GM19238 (cell line): Measurements from ENCODE around the gene SMIM10L2A.
A peak's percentile ranks its signal among the peaks of the same experiment; 100 is the strongest.
"Not testable (repeated sequence)": the region's sequence is repeated elsewhere in the genome, so short reads cannot be mapped to it uniquely, and the experiment has no call there.

ENCODE experiments used
- DNase-seq: peaks from one replicate; pipeline ENCODE4 v3.0.0; 2011; ENCODE audit warnings: low spot score; ENCODE audit not compliant: insufficient read length

The SMIM10L2A gene

DNA sequence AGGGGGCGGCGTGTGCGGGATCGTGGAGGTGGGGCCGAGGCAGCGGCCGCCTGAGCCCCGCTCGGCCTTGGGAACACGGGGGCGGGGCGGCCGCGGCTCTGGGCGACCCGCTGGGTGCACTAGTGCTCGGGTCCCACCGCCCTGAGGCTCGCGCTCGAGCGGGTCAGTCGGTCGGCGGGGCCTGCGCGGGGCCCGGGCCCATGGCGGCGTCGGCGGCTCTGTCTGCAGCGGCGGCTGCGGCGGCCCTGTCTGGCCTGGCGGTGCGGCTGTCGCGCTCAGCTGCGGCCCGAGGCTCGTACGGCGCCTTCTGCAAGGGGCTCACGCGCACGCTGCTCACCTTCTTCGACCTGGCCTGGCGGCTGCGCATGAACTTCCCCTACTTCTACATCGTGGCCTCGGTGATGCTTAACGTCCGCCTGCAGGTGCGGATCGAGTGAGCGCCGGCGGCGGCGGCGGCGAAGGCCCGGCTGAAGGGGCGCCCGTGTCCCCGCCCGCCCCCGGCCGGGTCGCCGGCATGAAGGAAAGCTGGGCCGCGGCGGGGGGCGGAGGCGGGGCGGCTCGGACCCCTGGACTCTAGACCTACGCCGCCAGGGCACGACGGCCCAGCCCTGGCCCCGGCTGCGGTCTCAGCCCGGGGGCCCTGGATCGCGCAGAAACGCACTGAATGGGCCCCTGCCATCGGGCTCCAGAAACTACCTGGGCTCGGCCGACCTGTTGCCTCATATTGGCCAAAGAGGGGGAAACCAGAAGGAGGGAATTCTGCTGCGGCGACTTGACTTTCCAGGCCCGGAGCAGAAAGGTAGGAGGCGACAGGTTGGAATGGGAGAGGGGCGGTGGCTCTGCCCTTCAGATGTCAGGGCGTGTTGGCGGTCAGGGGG lies at the start of gene SMIM10L2A:
TSS of gene SMIM10L2A (plus strand) at position 13 of the 878 bp plus-strand sequence. CDS start at position 201, 188 bp downstream.
- DNase-seq = no peak

DNA sequence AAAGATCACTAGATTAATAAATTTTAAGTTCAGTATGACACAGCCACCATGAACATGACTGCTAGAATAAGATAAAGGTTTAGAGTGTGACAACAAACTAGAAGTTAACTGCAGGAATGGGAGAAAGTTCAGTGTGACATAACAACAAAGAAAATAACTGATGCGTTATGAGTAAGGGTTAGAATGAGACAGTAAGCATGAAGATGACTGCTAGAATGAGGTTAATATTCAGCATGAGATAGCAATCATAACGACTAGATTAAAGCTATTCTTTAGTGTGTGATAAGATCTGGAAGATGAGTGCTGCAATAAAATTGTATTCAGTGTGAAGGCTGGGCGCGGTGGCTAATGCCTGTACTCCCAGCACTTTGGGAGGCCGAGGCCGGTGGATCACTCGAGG lies 48.4 kb upstream of the SMIM10L2A start:
- no peak for DNase-seq

DNA sequence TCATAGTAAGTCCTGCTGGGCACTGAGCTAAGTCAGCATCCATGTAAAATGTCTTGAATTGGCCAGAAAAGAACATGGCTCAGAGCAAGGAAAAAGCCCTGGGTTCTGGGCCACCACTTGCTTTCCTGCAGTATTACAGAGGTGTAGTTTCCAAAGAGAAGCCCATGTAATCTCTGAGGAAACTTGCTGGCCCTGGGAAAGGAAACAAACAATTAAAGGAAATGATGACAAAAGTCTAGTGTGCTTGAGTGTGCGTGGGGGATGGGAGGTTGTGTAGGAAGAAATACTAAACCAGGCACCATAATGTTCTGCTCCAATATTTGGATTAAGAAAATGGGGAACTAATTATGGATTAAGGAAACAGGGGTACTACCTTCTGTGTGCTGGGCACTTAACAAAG lies 39.5 kb upstream of the SMIM10L2A start:
- DNase-seq = no peak

DNA sequence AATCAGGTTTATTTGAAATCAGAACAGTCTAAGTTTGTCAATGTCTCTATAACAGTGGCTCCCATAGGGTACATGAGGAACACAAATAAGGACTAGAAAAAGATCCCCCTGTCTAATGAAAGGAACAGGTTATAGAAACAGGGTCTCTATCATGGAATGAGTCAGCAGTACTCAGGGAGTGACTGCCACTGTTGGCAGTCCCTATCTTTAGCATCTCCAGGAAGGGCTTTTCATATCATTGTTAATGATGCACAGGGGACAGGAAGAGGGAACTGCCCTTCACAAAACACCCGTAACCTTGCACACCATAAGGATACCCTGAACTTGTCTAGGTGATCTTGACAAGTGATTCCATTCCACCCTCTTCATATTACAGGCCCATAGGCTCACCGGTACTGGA lies 38.5 kb upstream of the SMIM10L2A start:
- DNase-seq = no peak

DNA sequence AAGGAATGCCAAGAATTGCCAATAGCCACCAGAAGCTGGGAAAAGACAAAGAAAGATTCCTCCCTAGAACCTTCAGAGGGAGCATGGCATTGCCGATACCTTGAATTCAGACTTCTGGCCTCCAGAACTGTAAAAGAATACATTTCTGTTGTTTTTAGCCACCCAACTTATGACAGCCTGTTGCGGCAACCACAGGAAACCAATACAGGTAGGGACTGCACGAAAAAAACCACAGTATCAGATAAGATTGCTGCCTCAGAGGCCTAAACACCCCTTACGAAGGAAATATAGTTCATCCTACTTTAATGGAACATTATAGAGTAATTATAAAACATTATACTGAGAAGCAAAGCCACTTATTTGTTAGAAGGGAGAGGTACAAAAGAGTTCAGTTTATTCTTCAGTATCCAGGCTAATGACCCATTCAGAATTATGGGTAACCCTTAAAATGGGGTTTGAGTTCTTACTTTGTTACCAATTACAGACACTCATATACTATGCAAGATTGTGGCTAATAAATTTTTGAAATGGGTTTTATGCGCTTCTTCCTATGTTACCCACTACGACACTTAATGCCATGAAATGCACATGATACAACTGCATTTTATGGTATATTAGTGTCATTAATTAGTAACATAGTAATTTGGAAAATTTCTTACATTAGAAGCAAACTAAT lies 37.4 kb upstream of the SMIM10L2A start:
- no peak for DNase-seq

DNA sequence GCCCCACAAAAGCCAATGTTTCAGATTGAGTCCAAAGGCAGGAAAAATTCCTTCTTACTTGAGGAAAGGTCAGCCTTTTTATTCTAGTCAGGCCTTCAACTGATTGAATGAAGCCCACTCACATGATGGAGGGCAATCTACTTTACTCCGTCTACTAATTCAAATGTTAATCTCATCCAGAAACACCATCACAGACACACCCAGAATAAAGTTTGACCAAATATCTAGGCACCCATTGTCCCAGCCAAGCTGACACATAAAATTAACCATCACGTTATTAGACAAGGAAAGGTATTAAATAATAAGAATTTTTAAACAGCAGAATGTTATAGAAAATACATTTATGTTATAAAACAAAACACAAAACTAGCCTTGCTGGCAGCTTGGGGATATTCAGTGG lies 32.9 kb upstream of the SMIM10L2A start:
- DNase-seq = no peak

DNA sequence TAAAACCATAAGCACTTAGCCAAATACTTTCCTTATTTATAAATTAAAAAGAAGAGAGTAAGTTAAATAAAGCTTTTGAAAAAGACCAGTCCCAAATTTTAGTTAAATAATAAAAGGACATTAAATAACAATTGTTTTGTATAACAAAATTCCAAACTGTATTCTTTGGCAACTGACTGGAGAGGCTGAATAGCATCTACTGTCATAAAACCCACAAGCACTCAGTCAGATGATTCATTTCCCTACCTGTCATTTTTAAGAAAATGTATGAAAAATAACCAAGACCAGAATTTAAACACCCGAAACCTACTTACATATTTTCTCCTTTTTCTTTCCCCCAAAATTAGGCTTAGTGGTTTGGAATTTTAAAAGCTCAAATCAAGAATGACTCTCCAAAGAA lies 32.5 kb upstream of the SMIM10L2A start:
- DNase-seq = no peak

DNA sequence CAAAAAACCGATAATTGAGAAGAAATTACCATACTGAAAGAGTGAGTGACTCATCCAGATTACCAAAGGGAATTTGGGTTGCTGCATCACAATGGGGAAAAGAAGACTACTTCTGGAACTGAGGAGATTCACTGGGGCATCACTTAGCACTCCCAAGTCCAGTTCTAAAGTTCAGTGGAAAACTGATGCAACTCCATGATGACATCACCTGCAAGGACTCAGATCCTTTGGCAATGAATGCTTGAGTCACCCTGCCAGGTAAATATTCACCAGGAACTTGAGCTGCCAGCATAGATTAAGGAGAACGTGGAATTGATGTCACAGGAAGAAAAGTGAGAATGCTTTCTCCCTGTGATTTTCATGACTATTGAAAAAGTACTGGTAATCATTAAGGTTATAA lies 32.0 kb upstream of the SMIM10L2A start:
- no peak for DNase-seq

DNA sequence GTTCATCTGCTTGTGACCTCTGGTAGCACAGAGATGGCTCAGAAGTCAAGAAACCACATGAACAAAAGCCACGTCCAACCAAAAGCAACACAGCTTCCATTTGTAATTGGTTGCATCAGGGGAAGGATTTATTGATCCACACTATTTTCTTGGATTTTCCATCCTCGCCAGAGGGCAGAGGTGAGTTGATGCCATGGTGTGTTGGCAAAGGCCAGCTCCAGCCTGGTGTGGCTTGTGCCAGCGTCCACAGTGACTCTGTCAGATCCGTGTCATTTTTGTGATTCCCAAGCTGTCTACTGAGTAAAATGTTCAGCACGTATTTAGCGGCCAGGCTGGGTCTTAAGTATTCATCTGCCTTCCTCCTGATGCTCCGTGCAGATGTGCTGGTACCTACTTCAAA lies 30.0 kb upstream of the SMIM10L2A start:
- no peak for DNase-seq

DNA sequence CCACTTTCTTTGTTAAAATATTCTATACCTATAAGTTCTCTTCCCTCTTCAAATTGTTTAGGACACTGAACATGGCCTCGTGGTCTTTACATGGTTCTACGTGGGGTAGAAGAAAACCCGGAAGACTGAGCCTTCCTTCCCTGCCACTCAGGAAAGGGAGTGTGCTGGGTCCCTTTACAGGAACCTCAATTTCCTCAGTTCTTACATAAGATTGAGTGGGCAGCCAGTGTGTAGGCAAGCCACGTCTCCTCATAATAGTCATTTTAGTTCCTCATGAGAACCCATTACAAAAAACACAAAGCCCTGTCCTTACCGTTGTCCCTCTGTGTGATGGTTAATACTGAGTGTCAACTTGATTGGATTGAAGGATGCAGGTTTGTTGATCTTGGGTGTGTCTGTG lies 28.7 kb upstream of the SMIM10L2A start:
- no peak for DNase-seq

DNA sequence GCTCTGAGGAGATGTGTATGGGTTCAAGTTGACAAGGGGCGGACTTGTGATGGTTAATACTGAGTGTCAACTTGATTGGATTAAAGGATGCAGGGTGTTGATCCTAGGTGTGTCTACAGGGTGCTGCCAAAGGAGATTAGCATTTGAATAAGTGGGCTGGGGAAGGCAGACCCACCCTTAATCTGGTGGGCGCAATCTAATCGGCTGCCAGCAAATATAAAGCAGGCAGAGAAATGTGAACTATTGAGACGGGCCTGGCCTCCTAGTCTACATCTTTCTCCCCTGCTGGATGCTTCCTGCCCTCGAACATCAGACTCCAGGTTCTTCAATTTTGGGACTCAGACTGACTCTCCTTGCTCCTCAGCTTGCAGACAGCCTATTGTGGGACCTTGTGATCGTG lies 26.7 kb upstream of the SMIM10L2A start:
- no peak for DNase-seq

DNA sequence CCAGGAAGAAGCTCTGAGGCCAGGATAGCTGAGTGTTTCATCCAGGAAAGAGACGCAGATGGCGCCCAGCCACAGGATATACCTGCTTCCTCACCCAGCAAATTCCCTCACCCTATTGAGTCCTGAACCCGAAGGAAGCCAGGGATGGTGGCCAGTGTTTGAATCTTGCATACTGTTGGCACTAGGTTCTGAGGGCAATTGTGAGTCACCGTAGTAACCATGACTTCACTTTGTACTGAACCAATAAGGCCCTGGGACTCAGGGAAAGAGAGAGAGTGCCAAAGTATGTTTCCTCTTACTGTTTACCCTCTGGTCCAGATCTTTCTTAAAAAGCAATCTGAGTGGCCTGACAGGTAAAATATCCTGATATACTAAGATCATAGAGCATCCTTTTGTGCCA lies 25.6 kb upstream of the SMIM10L2A start:
- no peak for DNase-seq

DNA sequence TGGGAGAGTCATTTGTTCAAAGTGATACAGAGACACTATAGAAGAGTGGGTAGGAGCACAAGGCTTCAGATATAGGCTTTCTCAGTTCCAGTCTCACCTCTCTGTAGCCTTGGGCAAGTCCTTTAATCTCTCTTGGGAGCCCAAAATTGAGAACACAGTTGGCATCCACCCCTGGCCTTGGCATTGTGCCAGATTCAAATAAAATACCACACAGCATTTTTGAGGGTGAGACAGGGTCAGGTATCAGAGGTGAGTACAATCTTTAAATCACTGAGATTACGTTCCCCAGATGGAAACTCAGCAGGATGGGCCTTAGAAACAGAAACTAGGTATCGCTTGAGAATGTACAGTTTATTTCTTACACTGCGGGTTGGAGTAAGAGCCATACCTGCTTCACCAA lies 25.2 kb upstream of the SMIM10L2A start:
- no peak for DNase-seq

DNA sequence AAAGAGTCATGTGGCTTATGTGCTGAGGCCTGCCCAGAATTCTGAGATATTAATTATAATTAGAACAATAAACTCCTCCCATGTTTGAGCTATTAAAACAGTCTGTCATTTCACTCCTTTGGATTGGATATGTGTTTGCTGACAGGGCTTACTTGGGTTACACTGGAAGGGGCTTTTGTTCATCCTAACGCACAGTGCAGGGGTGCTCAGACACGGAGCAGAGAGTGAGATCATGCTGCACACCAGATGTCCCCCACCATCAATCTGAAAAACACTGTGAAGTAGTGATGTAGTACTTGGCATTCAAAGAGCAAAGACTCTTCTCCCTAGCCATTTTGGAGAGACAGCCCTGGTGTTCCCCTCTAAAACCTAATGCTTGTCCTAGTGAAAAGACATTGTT lies 24.1 kb upstream of the SMIM10L2A start:
- DNase-seq = no peak

DNA sequence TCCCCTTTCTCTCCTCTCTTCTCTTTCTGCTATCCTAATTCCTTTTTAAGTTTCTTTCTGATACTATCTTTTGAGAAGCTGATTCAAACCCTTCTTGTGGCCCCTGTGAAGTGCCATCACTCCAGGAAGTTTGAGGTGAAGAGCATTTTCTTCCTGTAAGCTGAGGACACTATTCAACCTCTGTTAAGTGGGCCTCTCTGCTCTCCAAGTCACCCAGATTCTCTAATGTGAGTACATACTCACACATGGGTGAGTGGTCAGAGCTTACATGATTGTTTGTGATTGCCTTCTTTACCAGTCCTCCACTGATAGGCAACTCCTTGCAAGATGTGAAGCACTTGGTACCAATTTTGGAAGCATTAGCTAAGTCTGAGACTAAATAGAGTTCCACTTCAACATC lies 18.4 kb upstream of the SMIM10L2A start:
- no peak for DNase-seq

DNA sequence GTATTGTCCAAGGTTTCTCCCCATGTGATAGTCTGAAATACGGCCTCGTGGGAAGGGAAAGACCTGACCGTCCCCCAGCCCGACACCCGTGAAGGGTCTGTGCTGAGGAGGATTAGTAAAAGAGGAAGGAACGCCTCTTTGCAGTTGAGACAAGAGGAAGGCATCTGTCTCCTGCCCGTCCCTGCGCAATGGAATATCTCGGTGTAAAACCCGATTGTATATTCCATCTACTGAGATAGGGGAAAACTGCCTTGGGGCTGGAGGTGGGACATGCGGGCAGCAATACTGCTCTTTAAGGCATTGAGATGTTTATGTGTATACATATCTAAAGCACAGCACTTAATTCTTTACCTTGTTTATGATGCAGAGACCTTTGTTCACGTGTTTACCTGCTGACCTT lies 15.3 kb upstream of the SMIM10L2A start:
- not testable (repeated sequence) for DNase-seq

DNA sequence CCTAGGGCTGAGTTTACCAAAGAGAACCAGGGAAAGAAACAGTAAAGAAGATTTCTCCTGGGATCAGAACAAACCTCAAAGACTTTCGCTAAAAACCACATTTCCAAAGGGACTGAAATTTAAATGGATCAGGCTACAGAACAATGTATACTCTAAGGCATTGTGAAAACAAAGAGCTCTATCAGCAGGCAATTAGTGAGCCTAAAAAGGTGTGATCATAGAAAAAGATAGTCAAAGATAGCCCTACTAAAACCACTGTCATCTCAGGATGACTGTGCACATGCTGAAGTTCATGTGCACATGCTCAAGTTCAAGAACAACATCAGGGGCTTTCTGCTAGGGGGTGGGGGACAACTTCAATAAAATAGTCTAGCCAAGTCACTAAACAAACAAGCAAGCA lies 12.9 kb upstream of the SMIM10L2A start:
- no peak for DNase-seq

DNA sequence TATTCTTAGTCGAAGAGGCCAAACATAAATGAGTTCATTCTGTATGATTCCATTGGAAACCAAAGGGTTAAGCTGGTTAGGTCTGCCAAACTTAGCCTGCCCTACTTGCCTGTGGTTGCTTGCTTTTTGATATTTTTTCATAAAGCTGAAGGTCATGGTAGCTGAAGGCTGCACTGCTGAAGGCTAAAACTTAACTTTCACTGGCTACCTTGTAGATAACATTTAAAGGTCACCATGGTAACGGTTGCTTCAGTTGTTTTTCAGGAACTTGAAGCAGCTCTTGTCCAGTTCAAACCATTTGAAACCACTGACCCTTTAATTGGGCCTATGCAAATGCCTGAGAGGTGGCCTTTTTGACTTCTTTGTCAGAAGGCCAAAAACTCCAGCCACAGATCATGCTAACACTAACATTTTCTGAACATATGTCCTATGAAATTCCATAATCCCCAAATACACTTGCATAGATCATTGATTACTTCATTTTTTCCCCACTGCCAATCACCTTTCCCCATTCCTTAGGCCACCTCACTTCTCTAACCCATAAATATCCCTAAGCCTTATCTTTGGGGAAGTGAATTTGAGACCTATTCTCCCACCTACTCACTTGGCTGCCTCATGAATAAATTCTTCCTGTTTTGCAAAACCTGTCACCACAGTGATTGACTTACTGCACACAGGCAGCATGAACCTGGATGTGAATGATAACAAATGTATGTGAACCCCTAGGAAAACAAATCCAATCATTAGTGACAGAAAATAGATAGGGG lies 10.7 kb upstream of the SMIM10L2A start:
- no peak for DNase-seq

DNA sequence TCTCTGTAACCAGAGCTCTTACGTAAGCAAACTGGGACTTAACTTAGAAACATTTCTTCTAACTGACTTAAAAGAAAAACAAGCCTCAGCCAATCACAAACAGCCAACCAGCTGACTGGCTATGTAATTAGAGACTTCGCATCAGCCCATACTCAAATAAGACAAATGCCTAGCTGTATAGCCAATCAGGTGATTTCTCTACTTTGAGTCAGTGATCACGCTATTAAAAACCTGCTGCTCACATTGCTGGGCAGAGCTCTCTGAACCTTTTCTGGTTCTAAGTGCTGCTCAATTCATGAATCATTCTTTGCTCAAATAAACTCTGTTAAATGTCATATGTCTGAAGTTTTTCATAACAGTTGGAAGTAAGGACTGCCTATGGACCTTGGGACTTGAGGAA lies 9.9 kb upstream of the SMIM10L2A start:
- no peak for DNase-seq

DNA sequence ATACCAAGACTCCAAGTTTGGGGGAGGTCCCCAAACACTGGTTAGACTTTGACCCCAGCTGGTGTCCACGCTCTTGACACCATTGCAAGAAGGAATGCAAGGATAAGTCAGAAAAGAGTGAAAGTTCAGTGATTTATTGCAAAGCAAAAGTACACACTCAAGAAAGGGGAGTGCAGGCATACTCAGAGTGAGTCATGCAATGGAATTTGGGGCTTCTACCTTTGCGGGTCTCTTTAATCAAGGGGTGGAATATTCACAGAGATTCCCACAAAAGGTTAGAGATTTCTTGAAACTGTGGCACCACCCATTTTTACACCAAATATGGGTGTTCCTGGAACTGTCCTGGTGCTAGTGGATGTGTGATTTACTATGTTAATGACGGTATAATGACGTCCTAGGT lies 5.2 kb upstream of the SMIM10L2A start:
- DNase-seq = no peak

DNA sequence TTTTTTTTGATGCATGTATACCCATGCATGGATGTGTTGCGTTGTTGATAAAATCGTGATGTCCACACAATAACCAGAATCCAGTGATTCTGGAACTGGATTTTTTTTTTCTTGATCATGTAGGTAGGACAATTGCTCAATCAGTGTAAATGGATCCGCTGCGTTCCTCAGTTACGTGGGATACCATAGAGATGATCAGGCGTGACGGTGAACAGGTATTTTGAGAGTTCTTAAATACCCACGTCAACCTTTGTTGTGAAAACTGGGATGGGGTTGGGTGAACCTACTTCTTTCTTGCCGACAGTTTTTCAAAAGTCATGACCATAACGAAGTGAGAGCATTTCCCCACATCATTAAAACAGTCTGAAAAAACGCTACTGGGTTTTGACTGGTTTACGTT lies 913 bp upstream of the SMIM10L2A start:
- no peak for DNase-seq

DNA sequence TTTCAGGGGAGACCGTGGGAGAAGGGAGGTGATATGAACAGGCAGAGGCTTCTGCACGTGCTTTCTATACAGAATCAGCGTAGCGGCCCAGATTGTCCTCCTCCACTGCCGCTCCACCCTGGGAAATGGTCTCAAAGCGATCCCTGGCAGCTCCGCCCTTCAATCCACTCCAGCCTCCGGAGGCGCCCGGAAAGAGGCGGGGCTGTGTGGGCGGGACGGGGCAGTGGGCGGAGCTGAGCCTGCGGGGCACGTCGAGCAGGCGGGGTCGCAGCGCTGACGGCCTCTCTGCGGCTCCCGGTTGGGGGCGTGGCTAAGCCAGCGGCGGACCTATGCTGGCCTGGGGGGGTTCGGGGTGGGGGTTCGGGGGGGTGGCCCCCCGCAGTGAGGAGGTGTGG lies 210 bp upstream of the SMIM10L2A start:
- peak; percentile 50 for DNase-seq
